ENCODE measurements around the gene ASS1. TPM values are rescaled to one million over a fixed set of nuclear protein-coding genes. Genes with fewer than 3 reads are reported as not detected.

ASS1 gene
- total RNA-seq, 1 donor from 2014 or later: 109 TPM

DNA sequence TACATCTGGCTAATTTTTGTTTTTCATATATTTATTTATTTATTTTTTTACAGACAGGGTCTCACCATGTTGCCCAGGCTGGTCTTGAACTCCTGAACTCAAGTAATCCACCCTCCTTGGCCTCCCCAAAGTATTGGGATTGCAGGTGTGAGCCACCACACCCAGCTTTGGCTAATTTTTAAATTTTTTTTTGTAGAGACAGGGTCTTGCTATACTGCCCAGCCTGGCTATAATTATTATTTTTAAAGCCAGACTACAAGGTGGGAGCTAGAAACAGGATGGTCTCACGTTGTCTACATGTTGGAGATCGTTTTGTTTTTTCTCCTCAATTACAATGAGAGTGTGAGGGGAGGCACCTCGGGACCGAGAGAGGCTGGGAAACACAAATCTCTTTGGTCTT, 23.8 kb downstream of the ASS1 start:
- Histone ChIP-seq H3K9me3 (ENCODE audit: control insufficient read depth in 3 of 3, low read length in 3 of 3) (no peaks in the 10 kb centered on the region), H3K27ac (ENCODE audit: low read depth, low read length) (no peak overlapping the region), H3K27me3 (ENCODE audit: control insufficient read depth in 3 of 3, insufficient read depth in 3 of 3, low read length in 3 of 3) (no peaks in the 10 kb centered on the region), H3K36me3 (ENCODE audit: control insufficient read depth in 3 of 3, insufficient read depth in 3 of 3, low read length in 3 of 3) (peaks cover 3 to 16% (median 12%) of the 10 kb centered on the region in 3 donors), H3K4me1 (ENCODE audit: control insufficient read depth in 3 of 3, insufficient read depth in 3 of 3, low read length in 3 of 3) (no peaks in the 10 kb centered on the region), H3K4me3 (ENCODE audit: low read length in 3 of 3) (no peak overlapping the region), H3K9ac (ENCODE audit: low read depth in 1 of 3, low read length in 3 of 3) (no peak overlapping the region)

DNA sequence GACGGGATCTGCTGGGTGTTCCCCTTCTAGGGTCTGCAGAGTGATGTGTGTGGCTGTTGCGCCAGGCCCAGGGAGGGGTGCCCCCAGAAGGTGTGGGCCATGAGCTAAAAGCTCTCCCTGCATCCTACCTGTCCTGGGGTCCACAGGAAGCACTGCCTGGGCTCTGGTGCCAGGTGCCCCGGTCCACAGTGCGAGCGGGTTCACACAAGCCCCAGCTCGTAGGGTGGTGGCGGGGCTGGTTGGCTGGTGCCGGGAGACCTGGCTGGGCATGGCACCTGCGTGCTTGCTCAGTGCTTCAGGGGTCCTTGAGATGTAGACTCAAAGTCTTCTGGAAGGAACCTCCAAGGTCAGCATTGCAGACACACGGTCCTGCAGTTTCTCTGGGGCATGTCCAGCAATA, 25.5 kb downstream of the ASS1 start:
- Histone ChIP-seq H3K36me3 (ENCODE audit: control insufficient read depth in 3 of 3, insufficient read depth in 3 of 3, low read length in 3 of 3) (peaks cover 3 to 15% (median 7%) of the 10 kb centered on the region in 3 donors), H3K27ac (ENCODE audit: low read depth, low read length) (no peak overlapping the region), H3K9me3 (ENCODE audit: control insufficient read depth in 3 of 3, low read length in 3 of 3) (no peaks in the 10 kb centered on the region), H3K27me3 (ENCODE audit: control insufficient read depth in 3 of 3, insufficient read depth in 3 of 3, low read length in 3 of 3) (no peaks in the 10 kb centered on the region), H3K9ac (ENCODE audit: low read depth in 1 of 3, low read length in 3 of 3) (no peak overlapping the region), H3K4me1 (ENCODE audit: control insufficient read depth in 3 of 3, insufficient read depth in 3 of 3, low read length in 3 of 3) (no peaks in the 10 kb centered on the region), H3K4me3 (ENCODE audit: low read length in 3 of 3) (no peak overlapping the region)

DNA sequence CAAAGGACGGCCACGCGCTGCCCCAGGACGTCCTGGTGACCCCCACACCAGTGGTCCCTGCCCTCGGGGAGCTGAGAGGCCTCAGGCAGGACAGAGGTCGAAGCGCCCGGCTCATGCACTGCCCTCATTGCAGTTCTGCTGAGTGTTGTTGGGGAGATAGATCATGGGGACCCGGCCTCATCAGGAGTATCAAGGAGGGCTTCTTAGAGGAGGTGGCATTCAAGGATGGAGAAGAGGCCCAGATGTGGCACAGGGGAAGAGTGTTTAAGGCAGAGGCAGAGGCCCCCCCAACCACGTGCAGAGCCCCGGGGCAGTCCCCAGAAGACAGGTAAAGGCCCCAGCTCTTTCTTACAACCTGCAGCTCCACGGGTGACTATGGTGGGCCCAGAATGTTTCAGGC, 26.2 kb downstream of the ASS1 start:
- no peak overlapping the region for H3K4me3 ChIP-seq (ENCODE audit: low read length in 3 of 3)
- H3K9ac ChIP-seq (ENCODE audit: low read depth in 1 of 3, low read length in 3 of 3): no peak overlapping the region
- H3K27ac ChIP-seq (ENCODE audit: low read depth, low read length): no peak overlapping the region
- H3K4me1 ChIP-seq (ENCODE audit: control insufficient read depth in 3 of 3, insufficient read depth in 3 of 3, low read length in 3 of 3): no peaks in the 10 kb centered on the region
- no peaks in the 10 kb centered on the region for H3K9me3 ChIP-seq (ENCODE audit: control insufficient read depth in 3 of 3, low read length in 3 of 3)
- H3K27me3 ChIP-seq (ENCODE audit: control insufficient read depth in 3 of 3, insufficient read depth in 3 of 3, low read length in 3 of 3): no peaks in the 10 kb centered on the region
- H3K36me3 ChIP-seq (ENCODE audit: control insufficient read depth in 3 of 3, insufficient read depth in 3 of 3, low read length in 3 of 3): peaks cover 3 to 10% (median 7%) of the 10 kb centered on the region in 3 donors

DNA sequence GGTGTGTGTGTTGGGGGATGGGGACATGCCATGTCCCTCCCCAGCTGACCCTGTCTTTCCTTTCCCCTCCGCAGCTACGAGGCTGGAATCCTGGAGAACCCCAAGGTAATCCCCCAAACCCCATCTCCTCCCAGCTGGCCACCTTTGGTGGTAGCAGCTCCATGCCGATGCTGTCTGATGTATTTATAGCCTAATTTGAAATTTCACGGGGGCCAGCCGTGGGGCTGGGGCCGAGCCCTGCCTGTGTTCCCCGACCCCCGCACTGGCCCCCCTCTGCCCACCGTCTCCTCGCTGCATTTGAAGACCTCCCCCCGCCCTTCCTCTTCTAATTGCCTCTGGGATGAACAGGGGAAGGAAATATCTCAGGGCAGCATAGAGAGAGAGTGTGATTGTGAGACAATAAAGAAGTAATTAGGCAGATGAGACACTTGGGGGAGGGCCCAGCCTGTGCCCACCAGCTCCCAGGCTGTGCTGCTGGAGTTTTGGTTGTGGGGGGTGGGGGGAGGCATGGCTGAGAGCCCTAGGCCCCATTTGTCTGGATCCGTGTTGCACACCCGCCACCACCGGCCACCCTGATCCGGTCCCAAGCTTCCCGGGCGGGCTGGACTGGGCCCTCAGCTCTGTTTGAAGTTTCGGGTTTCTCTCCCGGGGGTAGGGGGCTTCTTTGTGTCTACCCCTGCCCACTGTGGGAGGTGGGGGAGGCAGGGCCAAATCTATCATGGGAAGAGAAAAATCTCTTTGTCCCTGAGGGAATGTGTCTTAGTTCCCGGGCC, 26.8 kb downstream of the ASS1 start:
- H3K36me3 ChIP-seq (ENCODE audit: control insufficient read depth in 3 of 3, insufficient read depth in 3 of 3, low read length in 3 of 3): peaks cover 3 to 10% (median 7%) of the 10 kb centered on the region in 3 donors
- no peak overlapping the region for H3K27ac ChIP-seq (ENCODE audit: low read depth, low read length)
- H3K9me3 ChIP-seq (ENCODE audit: control insufficient read depth in 3 of 3, low read length in 3 of 3): no peaks in the 10 kb centered on the region
- no peaks in the 10 kb centered on the region for H3K4me1 ChIP-seq (ENCODE audit: control insufficient read depth in 3 of 3, insufficient read depth in 3 of 3, low read length in 3 of 3)
- H3K4me3 ChIP-seq (ENCODE audit: low read length in 3 of 3): no peak overlapping the region
- no peaks in the 10 kb centered on the region for H3K27me3 ChIP-seq (ENCODE audit: control insufficient read depth in 3 of 3, insufficient read depth in 3 of 3, low read length in 3 of 3)
- H3K9ac ChIP-seq (ENCODE audit: low read depth in 1 of 3, low read length in 3 of 3): no peak overlapping the region

DNA sequence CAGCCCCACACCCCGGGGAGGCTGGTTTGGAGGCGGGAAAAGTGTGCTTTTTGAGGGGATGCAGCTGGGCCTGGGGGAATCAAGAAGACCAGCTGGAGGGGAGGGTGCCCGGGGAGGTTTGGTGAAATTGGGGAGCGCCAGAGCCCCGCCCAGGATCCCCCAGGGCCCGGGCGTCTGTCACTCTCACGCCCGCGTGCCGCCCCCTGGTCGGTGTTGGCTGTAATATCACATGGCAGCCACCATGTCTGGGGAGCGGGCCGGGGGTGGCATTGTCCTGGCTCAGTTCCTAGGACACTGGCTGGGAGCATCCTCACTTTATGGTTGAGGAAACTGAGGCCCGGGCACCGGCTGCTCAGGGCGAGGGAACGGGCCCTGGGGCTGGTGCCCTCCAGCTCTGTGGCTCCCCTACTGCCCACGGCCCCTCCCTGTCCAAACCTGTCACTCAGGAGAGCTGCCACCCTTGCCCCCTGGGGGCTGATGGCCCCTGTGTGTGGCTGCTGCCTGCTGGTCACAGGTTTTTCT, 27.5 kb downstream of the ASS1 start:
- Histone ChIP-seq H3K4me3 (ENCODE audit: low read length in 3 of 3) (no peak overlapping the region), H3K27ac (ENCODE audit: low read depth, low read length) (no peak overlapping the region), H3K27me3 (ENCODE audit: control insufficient read depth in 3 of 3, insufficient read depth in 3 of 3, low read length in 3 of 3) (no peaks in the 10 kb centered on the region), H3K9me3 (ENCODE audit: control insufficient read depth in 3 of 3, low read length in 3 of 3) (no peaks in the 10 kb centered on the region), H3K4me1 (ENCODE audit: control insufficient read depth in 3 of 3, insufficient read depth in 3 of 3, low read length in 3 of 3) (no peaks in the 10 kb centered on the region), H3K9ac (ENCODE audit: low read depth in 1 of 3, low read length in 3 of 3) (no peak overlapping the region), H3K36me3 (ENCODE audit: control insufficient read depth in 3 of 3, insufficient read depth in 3 of 3, low read length in 3 of 3) (peaks cover 3 to 8% (median 7%) of the 10 kb centered on the region in 3 donors)

DNA sequence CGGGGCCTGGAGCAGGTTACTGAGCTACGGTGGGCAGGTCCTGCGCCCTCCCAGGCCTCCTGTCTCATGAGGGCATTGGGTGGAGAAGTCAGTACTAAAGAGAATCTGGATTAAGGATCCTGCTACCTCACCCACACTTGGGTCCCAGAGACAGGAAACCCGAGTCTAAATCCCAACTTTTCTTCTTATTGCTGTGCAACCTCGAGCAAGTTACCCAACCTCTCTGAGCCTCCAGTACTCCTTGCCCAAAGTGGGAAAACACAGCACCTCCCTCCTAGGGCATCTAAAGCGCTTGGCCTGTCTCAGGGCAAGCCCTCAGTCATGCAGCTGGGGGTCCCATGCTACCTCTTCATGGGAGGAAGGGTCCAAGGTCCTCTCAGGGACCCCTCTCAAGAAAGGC, 28.2 kb downstream of the ASS1 start:
- H3K36me3 ChIP-seq (ENCODE audit: control insufficient read depth in 3 of 3, insufficient read depth in 3 of 3, low read length in 3 of 3): peaks cover 3 to 9% (median 8%) of the 10 kb centered on the region in 3 donors
- no peaks in the 10 kb centered on the region for H3K4me1 ChIP-seq (ENCODE audit: control insufficient read depth in 3 of 3, insufficient read depth in 3 of 3, low read length in 3 of 3)
- no peak overlapping the region for H3K27ac ChIP-seq (ENCODE audit: low read depth, low read length)
- no peaks in the 10 kb centered on the region for H3K9me3 ChIP-seq (ENCODE audit: control insufficient read depth in 3 of 3, low read length in 3 of 3)
- no peak overlapping the region for H3K4me3 ChIP-seq (ENCODE audit: low read length in 3 of 3)
- H3K9ac ChIP-seq (ENCODE audit: low read depth in 1 of 3, low read length in 3 of 3): no peak overlapping the region
- no peaks in the 10 kb centered on the region for H3K27me3 ChIP-seq (ENCODE audit: control insufficient read depth in 3 of 3, insufficient read depth in 3 of 3, low read length in 3 of 3)

DNA sequence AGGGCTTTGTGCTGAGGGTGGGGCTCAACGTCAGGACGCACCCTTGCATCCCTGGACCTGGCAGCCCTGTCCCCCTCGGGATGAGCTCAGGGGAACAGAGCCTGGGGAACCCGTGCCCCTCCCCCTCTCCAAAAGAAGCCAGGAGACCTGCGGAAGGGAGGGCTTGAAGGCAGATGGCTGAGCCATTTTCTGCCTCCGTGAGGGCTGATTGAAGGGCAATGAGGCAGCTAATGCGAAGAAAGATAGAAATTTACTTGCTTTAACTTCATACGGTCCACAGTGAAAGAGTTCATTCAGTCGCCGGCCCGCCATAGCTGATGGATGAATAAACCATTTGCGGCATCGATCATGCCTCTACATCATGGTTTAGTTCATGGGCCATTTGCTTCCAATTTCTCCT, 28.8 kb downstream of the ASS1 start:
- Histone ChIP-seq H3K9ac (ENCODE audit: low read depth in 1 of 3, low read length in 3 of 3) (no peak overlapping the region), H3K4me3 (ENCODE audit: low read length in 3 of 3) (no peak overlapping the region), H3K27ac (ENCODE audit: low read depth, low read length) (no peak overlapping the region), H3K4me1 (ENCODE audit: control insufficient read depth in 3 of 3, insufficient read depth in 3 of 3, low read length in 3 of 3) (no peaks in the 10 kb centered on the region), H3K27me3 (ENCODE audit: control insufficient read depth in 3 of 3, insufficient read depth in 3 of 3, low read length in 3 of 3) (no peaks in the 10 kb centered on the region), H3K36me3 (ENCODE audit: control insufficient read depth in 3 of 3, insufficient read depth in 3 of 3, low read length in 3 of 3) (peaks cover 3 to 9% (median 8%) of the 10 kb centered on the region in 3 donors), H3K9me3 (ENCODE audit: control insufficient read depth in 3 of 3, low read length in 3 of 3) (no peaks in the 10 kb centered on the region)

DNA sequence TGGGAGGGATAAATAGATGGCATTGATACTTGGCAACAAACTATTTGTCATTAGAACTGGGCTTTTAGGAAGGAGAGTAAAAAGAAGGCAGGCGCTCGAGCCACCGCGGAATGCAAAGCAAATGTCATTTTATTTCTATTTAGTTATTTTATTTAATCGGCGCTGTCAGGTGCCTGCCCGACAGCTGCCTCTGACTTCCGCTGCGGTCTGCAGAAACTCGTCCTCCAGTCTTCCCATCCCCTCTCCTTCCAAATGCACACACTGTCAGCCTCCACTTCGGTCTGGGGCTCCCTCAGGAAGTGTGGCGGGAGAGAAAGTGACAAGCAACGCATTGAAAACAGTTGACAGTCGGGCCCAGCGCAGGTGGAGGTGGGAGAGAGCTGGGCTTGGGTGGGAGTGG, 29.3 kb downstream of the ASS1 start:
- no peaks in the 10 kb centered on the region for H3K27me3 ChIP-seq (ENCODE audit: control insufficient read depth in 3 of 3, insufficient read depth in 3 of 3, low read length in 3 of 3)
- H3K4me3 ChIP-seq (ENCODE audit: low read length in 3 of 3): no peak overlapping the region
- peaks cover 3 to 9% (median 8%) of the 10 kb centered on the region in 3 donors for H3K36me3 ChIP-seq (ENCODE audit: control insufficient read depth in 3 of 3, insufficient read depth in 3 of 3, low read length in 3 of 3)
- H3K9ac ChIP-seq (ENCODE audit: low read depth in 1 of 3, low read length in 3 of 3): no peak overlapping the region
- H3K4me1 ChIP-seq (ENCODE audit: control insufficient read depth in 3 of 3, insufficient read depth in 3 of 3, low read length in 3 of 3): no peaks in the 10 kb centered on the region
- no peaks in the 10 kb centered on the region for H3K9me3 ChIP-seq (ENCODE audit: control insufficient read depth in 3 of 3, low read length in 3 of 3)
- H3K27ac ChIP-seq (ENCODE audit: low read depth, low read length): no peak overlapping the region

DNA sequence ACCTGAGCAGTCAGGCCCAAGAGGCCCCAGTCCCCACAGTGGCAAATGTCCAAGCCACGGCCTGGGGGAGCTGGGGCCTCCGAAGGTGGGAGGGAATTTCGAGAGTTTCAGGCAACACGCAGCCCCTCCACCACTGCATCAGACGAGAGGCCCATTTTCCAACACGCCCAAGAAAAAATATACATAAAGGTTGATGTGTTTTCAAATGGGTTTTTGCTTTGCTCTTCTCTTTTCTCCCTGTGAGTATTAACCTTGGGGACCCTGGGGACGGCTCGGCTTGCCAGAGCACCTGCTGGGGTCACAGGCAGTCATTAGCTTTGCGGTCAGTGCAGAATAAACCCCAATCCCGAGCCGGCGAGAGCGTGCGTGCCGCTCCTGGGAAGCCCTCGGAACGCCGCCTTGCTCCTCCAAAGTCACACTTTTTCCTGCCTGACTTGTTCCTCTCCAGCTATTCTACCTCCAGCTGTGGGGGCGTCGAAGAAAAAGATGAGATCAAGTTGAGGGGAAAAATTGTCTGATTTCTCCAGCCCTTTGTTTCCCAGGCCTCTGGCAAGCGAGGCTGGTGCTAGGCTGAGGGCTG, 31.5 kb downstream of the ASS1 start:
- Histone ChIP-seq H3K9ac (ENCODE audit: low read depth in 1 of 3, low read length in 3 of 3) (no peak overlapping the region), H3K36me3 (ENCODE audit: control insufficient read depth in 3 of 3, insufficient read depth in 3 of 3, low read length in 3 of 3) (peaks cover 2 to 7% (median 3%) of the 10 kb centered on the region in 3 donors), H3K9me3 (ENCODE audit: control insufficient read depth in 3 of 3, low read length in 3 of 3) (no peaks in the 10 kb centered on the region), H3K4me3 (ENCODE audit: low read length in 3 of 3) (no peak overlapping the region), H3K27me3 (ENCODE audit: control insufficient read depth in 3 of 3, insufficient read depth in 3 of 3, low read length in 3 of 3) (no peaks in the 10 kb centered on the region), H3K27ac (ENCODE audit: low read depth, low read length) (no peak overlapping the region), H3K4me1 (ENCODE audit: control insufficient read depth in 3 of 3, insufficient read depth in 3 of 3, low read length in 3 of 3) (no peaks in the 10 kb centered on the region)

DNA sequence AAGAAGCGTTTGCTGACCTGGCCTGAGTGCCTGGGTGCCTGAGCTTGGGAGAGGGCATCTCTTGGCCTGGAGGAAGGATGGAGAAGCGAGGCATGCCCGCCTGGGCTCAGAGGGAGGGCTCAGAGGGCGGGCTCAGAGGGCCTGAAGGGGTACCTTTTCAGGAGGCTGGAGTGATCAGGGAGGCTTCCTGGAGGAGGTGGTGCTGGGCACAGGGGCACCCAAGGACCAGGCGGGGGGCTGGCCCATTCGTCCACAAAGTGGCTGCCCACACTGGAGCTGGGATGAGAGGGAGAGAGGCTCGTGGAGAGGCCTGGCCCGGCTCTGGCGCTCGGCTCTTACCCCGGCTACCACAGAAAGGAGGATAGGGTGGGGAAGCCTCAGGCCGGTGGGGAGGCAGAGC, 32.8 kb downstream of the ASS1 start:
- H3K4me1 ChIP-seq (ENCODE audit: control insufficient read depth in 3 of 3, insufficient read depth in 3 of 3, low read length in 3 of 3): no peaks in the 10 kb centered on the region
- H3K9me3 ChIP-seq (ENCODE audit: control insufficient read depth in 3 of 3, low read length in 3 of 3): no peaks in the 10 kb centered on the region
- H3K4me3 ChIP-seq (ENCODE audit: low read length in 3 of 3): no peak overlapping the region
- no peak overlapping the region for H3K9ac ChIP-seq (ENCODE audit: low read depth in 1 of 3, low read length in 3 of 3)
- no peak overlapping the region for H3K27ac ChIP-seq (ENCODE audit: low read depth, low read length)
- peaks cover 2 to 5% (median 3%) of the 10 kb centered on the region in 3 donors for H3K36me3 ChIP-seq (ENCODE audit: control insufficient read depth in 3 of 3, insufficient read depth in 3 of 3, low read length in 3 of 3)
- no peaks in the 10 kb centered on the region for H3K27me3 ChIP-seq (ENCODE audit: control insufficient read depth in 3 of 3, insufficient read depth in 3 of 3, low read length in 3 of 3)
